ENCODE measurements around the gene DHODH.

The DHODH gene

DNA sequence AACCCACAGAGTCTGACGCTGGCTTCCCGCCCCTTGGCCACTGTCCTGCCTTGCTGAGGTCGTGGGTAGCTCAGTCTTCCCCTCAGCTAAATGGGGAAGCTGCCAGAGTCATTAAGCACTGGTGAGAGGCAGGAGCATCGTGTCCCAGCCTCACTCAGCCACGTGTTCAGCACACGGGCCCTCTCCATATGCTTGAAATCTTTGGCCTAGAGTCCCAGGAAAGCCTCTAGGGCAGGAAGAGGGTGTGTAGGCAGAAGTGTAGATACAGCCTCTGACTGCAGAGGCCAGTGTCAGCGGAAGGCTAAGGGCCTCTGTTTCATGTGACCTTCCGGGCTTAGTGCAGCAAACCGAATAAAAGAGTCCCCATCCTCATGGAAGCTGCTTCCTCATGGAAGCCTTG is 4.1 kb downstream of the DHODH start:
- Histone ChIP-seq H3K4me1 (ENCODE audit: low read length) (peaks cover 3% of the 10 kb centered on the region; the same call in 1 of the 2 replicates), H3K79me2 (ENCODE audit: low read length) (peaks cover 18% of the 10 kb centered on the region), H3K9ac (ENCODE audit: low read length) (no peak overlapping the region), H3K27me3 (ENCODE audit: low read depth, low read length) (no peaks in the 10 kb centered on the region), H4K20me1 (ENCODE audit: insufficient read depth, low read length) (no peaks in the 10 kb centered on the region), H3K4me2 (ENCODE audit: low read length) (no peak overlapping the region), H3K4me3 (ENCODE audit: low read length) (no peak overlapping the region), H3K9me3 (ENCODE audit: insufficient read depth, low read length) (no peaks in the 10 kb centered on the region), H3K27ac (ENCODE audit: low read length) (no peak overlapping the region), H3K36me3 (replicated peaks; ENCODE audit: low read depth, low read length) (peaks cover 16% of the 10 kb centered on the region), H2AFZ (ENCODE audit: low read depth, low read length) (no peak overlapping the region)
- no peak for TF ChIP-seq EZH2phosphoT487 (IDR thresholded peaks at IDR 0.05; ENCODE audit: low read depth)
- TF ChIP-seq, protein P1, sequence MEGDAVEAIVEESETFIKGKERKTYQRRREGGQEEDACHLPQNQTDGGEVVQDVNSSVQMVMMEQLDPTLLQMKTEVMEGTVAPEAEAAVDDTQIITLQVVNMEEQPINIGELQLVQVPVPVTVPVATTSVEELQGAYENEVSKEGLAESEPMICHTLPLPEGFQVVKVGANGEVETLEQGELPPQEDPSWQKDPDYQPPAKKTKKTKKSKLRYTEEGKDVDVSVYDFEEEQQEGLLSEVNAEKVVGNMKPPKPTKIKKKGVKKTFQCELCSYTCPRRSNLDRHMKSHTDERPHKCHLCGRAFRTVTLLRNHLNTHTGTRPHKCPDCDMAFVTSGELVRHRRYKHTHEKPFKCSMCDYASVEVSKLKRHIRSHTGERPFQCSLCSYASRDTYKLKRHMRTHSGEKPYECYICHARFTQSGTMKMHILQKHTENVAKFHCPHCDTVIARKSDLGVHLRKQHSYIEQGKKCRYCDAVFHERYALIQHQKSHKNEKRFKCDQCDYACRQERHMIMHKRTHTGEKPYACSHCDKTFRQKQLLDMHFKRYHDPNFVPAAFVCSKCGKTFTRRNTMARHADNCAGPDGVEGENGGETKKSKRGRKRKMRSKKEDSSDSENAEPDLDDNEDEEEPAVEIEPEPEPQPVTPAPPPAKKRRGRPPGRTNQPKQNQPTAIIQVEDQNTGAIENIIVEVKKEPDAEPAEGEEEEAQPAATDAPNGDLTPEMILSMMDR (IDR thresholded peaks at IDR 0.05; ENCODE audit: low read depth, low read length): no peak

DNA sequence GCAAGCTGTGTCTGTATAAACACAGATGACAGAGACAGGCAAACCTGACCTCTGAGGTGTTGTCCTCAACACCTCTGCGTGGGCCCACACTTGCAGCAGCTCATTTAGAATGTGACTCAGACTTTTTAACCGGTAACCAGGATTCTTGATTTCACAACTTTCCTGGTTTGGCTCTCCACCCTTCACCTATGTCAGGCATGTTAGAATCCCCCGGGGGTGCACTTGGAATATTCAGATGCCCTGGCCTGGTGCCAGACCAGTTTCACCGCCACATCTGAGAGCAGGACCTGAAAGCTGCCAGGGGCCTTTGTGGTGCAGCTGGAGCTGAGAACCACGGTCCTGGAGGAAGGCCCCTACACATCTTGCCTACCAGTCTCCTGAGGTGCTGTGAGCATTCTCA is 4.8 kb downstream of the DHODH start:
- no peak for TF ChIP-seq EZH2phosphoT487 (IDR thresholded peaks at IDR 0.05; ENCODE audit: low read depth)
- Histone ChIP-seq H4K20me1 (ENCODE audit: insufficient read depth, low read length) (no peaks in the 10 kb centered on the region), H3K27me3 (ENCODE audit: low read depth, low read length) (no peaks in the 10 kb centered on the region), H2AFZ (ENCODE audit: low read depth, low read length) (no peak overlapping the region), H3K27ac (ENCODE audit: low read length) (no peak overlapping the region), H3K4me3 (ENCODE audit: low read length) (no peak overlapping the region), H3K4me1 (ENCODE audit: low read length) (peaks cover 3% of the 10 kb centered on the region; the same call in 1 of the 2 replicates), H3K79me2 (ENCODE audit: low read length) (peaks cover 18% of the 10 kb centered on the region), H3K36me3 (replicated peaks; ENCODE audit: low read depth, low read length) (peaks cover 16% of the 10 kb centered on the region), H3K9me3 (ENCODE audit: insufficient read depth, low read length) (no peaks in the 10 kb centered on the region), H3K4me2 (ENCODE audit: low read length) (no peak overlapping the region), H3K9ac (ENCODE audit: low read length) (no peak overlapping the region)

DNA sequence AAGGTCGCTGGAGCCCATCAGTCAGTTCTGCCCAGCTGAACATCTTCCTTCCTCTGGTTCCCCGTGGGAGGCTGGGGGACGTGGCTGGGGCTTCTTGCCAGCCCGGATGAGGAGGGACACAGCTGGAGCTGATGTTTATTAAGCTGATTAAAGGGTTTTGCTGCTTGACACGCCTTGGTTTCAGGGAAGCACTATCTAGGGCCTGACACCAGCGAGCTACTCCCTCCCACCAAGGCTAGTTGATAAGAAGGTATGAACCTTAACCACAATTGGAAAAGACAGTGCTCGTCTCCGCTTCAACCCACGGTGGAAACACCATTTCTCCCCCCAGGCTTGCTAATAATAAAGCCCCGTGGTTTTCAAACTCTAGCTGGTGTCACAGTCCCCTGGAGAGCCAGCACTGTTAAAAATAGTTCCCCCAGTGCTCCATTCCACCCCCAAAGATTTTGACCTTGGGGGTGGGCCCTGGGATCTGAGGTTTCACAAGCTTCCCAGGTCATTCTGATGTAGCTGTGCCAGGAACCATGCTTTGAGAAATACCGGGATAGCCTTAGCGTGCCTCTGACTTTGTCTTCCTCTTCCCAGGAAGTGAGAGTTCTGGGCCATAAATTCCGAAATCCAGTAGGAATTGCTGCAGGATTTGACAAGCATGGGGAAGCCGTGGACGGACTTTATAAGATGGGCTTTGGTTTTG is 5.5 kb downstream of the DHODH start:
- no peaks in the 10 kb centered on the region for H3K27me3 ChIP-seq (ENCODE audit: low read depth, low read length)
- peaks cover 14% of the 10 kb centered on the region for H3K79me2 ChIP-seq (ENCODE audit: low read length)
- H3K9ac ChIP-seq (ENCODE audit: low read length): no peak overlapping the region
- H3K4me3 ChIP-seq (ENCODE audit: low read length): no peak overlapping the region
- no peaks in the 10 kb centered on the region for H4K20me1 ChIP-seq (ENCODE audit: insufficient read depth, low read length)
- no peaks in the 10 kb centered on the region for H3K9me3 ChIP-seq (ENCODE audit: insufficient read depth, low read length)
- no peak overlapping the region for H2AFZ ChIP-seq (ENCODE audit: low read depth, low read length)
- peaks cover 16% of the 10 kb centered on the region for H3K36me3 ChIP-seq (replicated peaks; ENCODE audit: low read depth, low read length)
- H3K4me1 ChIP-seq (ENCODE audit: low read length): peaks cover 3% of the 10 kb centered on the region; the same call in 1 of the 2 replicates
- H3K27ac ChIP-seq (ENCODE audit: low read length): no peak overlapping the region
- H3K4me2 ChIP-seq (ENCODE audit: low read length): no peak overlapping the region
- TF ChIP-seq, protein P1 (IDR thresholded peaks at IDR 0.05; ENCODE audit: low read depth, low read length): no peak
- TF ChIP-seq EZH2phosphoT487 (IDR thresholded peaks at IDR 0.05; ENCODE audit: low read depth): no peak

DNA sequence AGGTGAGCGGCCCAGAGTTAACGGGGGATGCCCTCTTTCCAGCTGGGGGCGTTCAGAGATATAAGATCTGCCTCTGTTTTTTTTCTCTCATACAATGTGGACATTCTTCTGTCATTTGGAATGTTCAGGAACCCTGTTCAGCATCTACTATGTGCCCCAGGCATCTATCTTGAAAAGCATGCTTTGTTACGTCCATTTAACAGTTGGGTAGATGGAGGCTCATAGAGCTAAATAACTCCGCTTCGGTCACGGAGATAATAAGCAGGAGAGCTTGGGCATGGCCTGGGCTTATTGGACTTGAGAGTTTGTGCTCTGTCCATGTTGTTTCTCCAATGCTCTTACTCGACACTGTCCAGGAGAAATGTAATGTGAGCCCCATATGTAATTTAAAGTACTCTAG is 6.1 kb downstream of the DHODH start:
- Histone ChIP-seq H3K36me3 (replicated peaks; ENCODE audit: low read depth, low read length) (peaks cover 16% of the 10 kb centered on the region), H3K79me2 (ENCODE audit: low read length) (peaks cover 10% of the 10 kb centered on the region), H3K9ac (ENCODE audit: low read length) (no peak overlapping the region), H4K20me1 (ENCODE audit: insufficient read depth, low read length) (no peaks in the 10 kb centered on the region), H3K27ac (ENCODE audit: low read length) (no peak overlapping the region), H3K27me3 (ENCODE audit: low read depth, low read length) (no peaks in the 10 kb centered on the region), H3K4me3 (ENCODE audit: low read length) (no peak overlapping the region), H3K4me2 (ENCODE audit: low read length) (no peak overlapping the region), H2AFZ (ENCODE audit: low read depth, low read length) (no peak overlapping the region), H3K4me1 (ENCODE audit: low read length) (no peaks in the 10 kb centered on the region; the same call in 1 of the 2 replicates), H3K9me3 (ENCODE audit: insufficient read depth, low read length) (no peaks in the 10 kb centered on the region)
- TF ChIP-seq EZH2phosphoT487 (IDR thresholded peaks at IDR 0.05; ENCODE audit: low read depth): no peak
- TF ChIP-seq, protein P1 (IDR thresholded peaks at IDR 0.05; ENCODE audit: low read depth, low read length): no peak

Measured in OCI-LY3 (cell line).